Measurements from ENCODE around the gene RFC4. TPM values are rescaled to one million over a fixed set of nuclear protein-coding genes. Genes with fewer than 3 reads are reported as not detected.

Gene RFC4
- total RNA-seq, 1 experiment from 2014 or later, result 107 TPM

GRCh38 chr3:186760141-186760833 is 46.0 kb downstream of the RFC4 start:
- no peak for TF ChIP-seq CTCF (IDR thresholded peaks at IDR 0.05; ENCODE audit: unreplicated experiment)
- intact Hi-C loops (cut with micrococcal nuclease; ENCODE audit: unreplicated experiment), result no loop called here
- CTCF ChIA-PET, result interaction anchor here (0.6 to 1.1 kb wide), 3 partner anchors 14 to 184 kb away, joined by 3 read pairs; no protein-coding TSS in a partner anchor
- peak; percentile 58 for DNase-seq
- Mint-ChIP-seq H3K27ac (ENCODE audit: unreplicated experiment) (peak overlapping the region; percentile 75), H3K27me3 (ENCODE audit: unreplicated experiment) (no peaks in the 10 kb centered on the region), H3K4me1 (ENCODE audit: low read depth, unreplicated experiment) (peaks cover 22% of the 10 kb centered on the region), H3K36me3 (ENCODE audit: insufficient read depth, unreplicated experiment) (peaks cover 8% of the 10 kb centered on the region), H3K4me3 (ENCODE audit: low read depth, unreplicated experiment) (peak overlapping the region; percentile 6), H3K9me3 (ENCODE audit: low read depth, unreplicated experiment) (no peaks in the 10 kb centered on the region)
- BruUV-seq (replicated peaks), result no TSS peak

GRCh38 chr3:186759231-186759930 is 46.9 kb downstream of the RFC4 start:
- no peak for TF ChIP-seq CTCF (IDR thresholded peaks at IDR 0.05; ENCODE audit: unreplicated experiment)
- intact Hi-C loops (cut with micrococcal nuclease; ENCODE audit: unreplicated experiment), result no loop called here
- H3K4me3 Mint-ChIP-seq (ENCODE audit: low read depth, unreplicated experiment), result no peak overlapping the region
- H3K9me3 Mint-ChIP-seq (ENCODE audit: low read depth, unreplicated experiment), result no peaks in the 10 kb centered on the region
- H3K27me3 Mint-ChIP-seq (ENCODE audit: unreplicated experiment), result no peaks in the 10 kb centered on the region
- peaks cover 14% of the 10 kb centered on the region for H3K36me3 Mint-ChIP-seq (ENCODE audit: insufficient read depth, unreplicated experiment)
- peaks cover 29% of the 10 kb centered on the region for H3K4me1 Mint-ChIP-seq (ENCODE audit: low read depth, unreplicated experiment)
- no peak overlapping the region for H3K27ac Mint-ChIP-seq (ENCODE audit: unreplicated experiment)
- BruUV-seq (replicated peaks), result no TSS peak
- CTCF ChIA-PET, result interaction anchor here (0.7 kb wide), 1 partner anchor 183 kb away, joined by 3 read pairs; no protein-coding TSS in a partner anchor
- DNase-seq, result no peak

- no peaks in the 10 kb centered on the region for H3K9me3 Mint-ChIP-seq (ENCODE audit: low read depth, unreplicated experiment)
- no TSS peak for BruUV-seq (replicated peaks)
- H3K27me3 Mint-ChIP-seq (ENCODE audit: unreplicated experiment), result no peaks in the 10 kb centered on the region
- TF ChIP-seq CTCF (IDR thresholded peaks at IDR 0.05; ENCODE audit: unreplicated experiment), result no peak
- CTCF ChIA-PET, result no interaction called here
- H3K36me3 Mint-ChIP-seq (ENCODE audit: insufficient read depth, unreplicated experiment), result peaks cover 27% of the 10 kb centered on the region
- no peak overlapping the region for H3K27ac Mint-ChIP-seq (ENCODE audit: unreplicated experiment)
- intact Hi-C loops (cut with micrococcal nuclease; ENCODE audit: unreplicated experiment), result no loop called here
- H3K4me3 Mint-ChIP-seq (ENCODE audit: low read depth, unreplicated experiment), result no peak overlapping the region
- H3K4me1 Mint-ChIP-seq (ENCODE audit: low read depth, unreplicated experiment), result peaks cover 45% of the 10 kb centered on the region
- DNase-seq, result no peak
These were observed 48.5 kb downstream of the RFC4 start for GRCh38 chr3:186757686-186758220.

GRCh38 chr3:186757214-186757613 is 49.1 kb downstream of the RFC4 start:
- H3K27ac Mint-ChIP-seq (ENCODE audit: unreplicated experiment), result no peak overlapping the region
- H3K4me1 Mint-ChIP-seq (ENCODE audit: low read depth, unreplicated experiment), result peaks cover 45% of the 10 kb centered on the region
- CTCF ChIA-PET, result interaction anchor here (0.7 kb wide), 1 partner anchor 1087 kb away, joined by 3 read pairs; no protein-coding TSS in a partner anchor
- H3K27me3 Mint-ChIP-seq (ENCODE audit: unreplicated experiment), result no peaks in the 10 kb centered on the region
- no peak for DNase-seq
- peaks cover 27% of the 10 kb centered on the region for H3K36me3 Mint-ChIP-seq (ENCODE audit: insufficient read depth, unreplicated experiment)
- no peak for TF ChIP-seq CTCF (IDR thresholded peaks at IDR 0.05; ENCODE audit: unreplicated experiment)
- no peak overlapping the region for H3K4me3 Mint-ChIP-seq (ENCODE audit: low read depth, unreplicated experiment)
- H3K9me3 Mint-ChIP-seq (ENCODE audit: low read depth, unreplicated experiment), result no peaks in the 10 kb centered on the region
- BruUV-seq (replicated peaks), result no TSS peak
- intact Hi-C loops (cut with micrococcal nuclease; ENCODE audit: unreplicated experiment), result no loop called here
